Osteoblast (primary cell): ENCODE measurements around the gene ABCG2. TPM values are rescaled to one million over a fixed set of nuclear protein-coding genes. Genes with fewer than 3 reads are reported as not detected.
"Not testable (repeated sequence)": the region's sequence is repeated elsewhere in the genome, so short reads cannot be mapped to it uniquely, and the experiment has no call there.

Source experiments
- DNase-seq: peaks from one replicate; pipeline ENCODE4 v3.0.0; 2011; ENCODE audit warnings: low spot score, mixed read lengths; ENCODE audit not compliant: insufficient read length; ENCODE audit errors: missing footprints
- H2AFZ ChIP-seq: 2 replicates; pipeline ENCODE4 v1.6.0; 2011; ENCODE audit warnings: mild to moderate bottlenecking, low read length
- H3K27ac ChIP-seq: 2 replicates; pipeline ENCODE4 v1.5.1; 2011; ENCODE audit warnings: mild to moderate bottlenecking, low read depth, low read length, moderate library complexity
- H3K27me3 ChIP-seq: 2 replicates; pipeline ENCODE4 v1.6.0; 2012; ENCODE audit warnings: mild to moderate bottlenecking, control low read depth, inconsistent platforms, low read length, moderate library complexity; ENCODE audit not compliant: insufficient read depth
- H3K36me3 ChIP-seq: 2 replicates; pipeline ENCODE4 v1.5.1; 2011; ENCODE audit warnings: mild to moderate bottlenecking, low read length, control low read depth, moderate library complexity; ENCODE audit not compliant: insufficient read depth
- H3K4me1 ChIP-seq: 2 replicates; pipeline ENCODE4 v1.5.1; 2011; ENCODE audit warnings: mild to moderate bottlenecking, low read length, control low read depth, moderate library complexity; ENCODE audit not compliant: insufficient read depth
- H3K4me2 ChIP-seq: 2 replicates; pipeline ENCODE4 v1.6.0; 2011; ENCODE audit warnings: mild to moderate bottlenecking, low read length; ENCODE audit not compliant: insufficient read depth
- H3K4me3 ChIP-seq: fragments of 200-600 bp; sonication (generic); 3 replicates; pipeline ENCODE4 v1.5.1; 2012; ENCODE audit warnings: mild to moderate bottlenecking, low read length, inconsistent platforms; ENCODE audit not compliant: insufficient read depth
- H3K79me2 ChIP-seq: 2 replicates; pipeline ENCODE4 v1.6.0; 2012; ENCODE audit warnings: mild to moderate bottlenecking, low read length, control low read depth, inconsistent platforms; ENCODE audit not compliant: insufficient read depth
- H3K9me3 ChIP-seq: 2 replicates; pipeline ENCODE4 v1.5.1; 2011; ENCODE audit warnings: low read depth, low read length, control low read depth
- H4K20me1 ChIP-seq: 2 replicates; pipeline ENCODE4 v1.6.0; 2012; ENCODE audit warnings: mild to moderate bottlenecking, low read length, control low read depth; ENCODE audit not compliant: insufficient read depth
- CTCF ChIP-seq: IDR thresholded peaks from 2 replicates; pipeline ENCODE4 v1.5.1; 2011; ENCODE audit warnings: mild to moderate bottlenecking, low read depth, low read length, moderate library complexity; ENCODE audit errors: extremely low read depth
- total RNA-seq: library from RNA; depleted of rRNA; stranded (reverse); fragments of >200 nt; gene quantifications from 2 replicates; pipeline ENCODE4 v1.2.3, GENCODE V29; 2012

Gene ABCG2
- total RNA-seq, 1 donor, result 0.36 TPM

DNA sequence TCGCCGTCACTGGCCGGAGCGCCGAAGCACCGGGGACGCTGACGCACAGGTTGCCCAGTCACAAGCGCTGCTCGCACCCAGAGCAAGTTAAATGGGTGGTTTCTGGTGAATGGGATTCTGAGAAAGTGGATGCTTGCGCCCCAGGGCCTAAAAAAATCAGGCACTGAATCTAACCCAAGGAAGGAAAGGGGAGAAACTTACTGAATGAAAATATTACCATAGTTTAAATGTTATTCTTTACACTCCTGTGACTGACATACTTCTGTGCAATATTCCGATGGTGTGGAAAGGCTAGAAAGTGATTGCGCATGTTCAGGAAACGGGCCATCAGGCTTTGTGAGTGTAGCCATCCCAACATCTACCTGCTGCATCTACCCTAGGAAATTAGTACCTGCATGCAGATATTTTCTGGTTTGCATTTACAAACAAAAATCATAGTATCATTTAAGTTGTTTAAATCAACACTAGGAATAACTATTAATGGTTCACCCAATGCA is 838 bp upstream of the ABCG2 start:
- peak overlapping the region; percentile 82 for H3K4me3 ChIP-seq
- H3K27me3 ChIP-seq, result peaks cover 2% of the 10 kb centered on the region
- no peaks in the 10 kb centered on the region for H3K36me3 ChIP-seq
- no peak overlapping the region for H3K27ac ChIP-seq
- H3K4me1 ChIP-seq, result no peaks in the 10 kb centered on the region
- TF ChIP-seq CTCF, result no peak
- peak overlapping the region; percentile 96 for H3K4me2 ChIP-seq
- H3K9me3 ChIP-seq, result no peaks in the 10 kb centered on the region
- no peaks in the 10 kb centered on the region for H3K79me2 ChIP-seq
- H4K20me1 ChIP-seq, result no peaks in the 10 kb centered on the region
- H2AFZ ChIP-seq, result peak overlapping the region; percentile 96
- DNase-seq, result peak; percentile 61

GRCh38 chr4:88158038-88158488 is 376 bp downstream of the ABCG2 start:
- no peaks in the 10 kb centered on the region for H3K79me2 ChIP-seq
- no peak for TF ChIP-seq CTCF
- peak; percentile 50 for DNase-seq
- no peaks in the 10 kb centered on the region for H3K4me1 ChIP-seq
- no peaks in the 10 kb centered on the region for H4K20me1 ChIP-seq
- H3K27me3 ChIP-seq, result peaks cover 2% of the 10 kb centered on the region
- H3K36me3 ChIP-seq, result no peaks in the 10 kb centered on the region
- peak overlapping the region; percentile 82 for H3K4me3 ChIP-seq
- H2AFZ ChIP-seq, result peak overlapping the region; percentile 96
- no peaks in the 10 kb centered on the region for H3K9me3 ChIP-seq
- peak overlapping the region; percentile 96 for H3K4me2 ChIP-seq
- H3K27ac ChIP-seq, result no peak overlapping the region

DNA sequence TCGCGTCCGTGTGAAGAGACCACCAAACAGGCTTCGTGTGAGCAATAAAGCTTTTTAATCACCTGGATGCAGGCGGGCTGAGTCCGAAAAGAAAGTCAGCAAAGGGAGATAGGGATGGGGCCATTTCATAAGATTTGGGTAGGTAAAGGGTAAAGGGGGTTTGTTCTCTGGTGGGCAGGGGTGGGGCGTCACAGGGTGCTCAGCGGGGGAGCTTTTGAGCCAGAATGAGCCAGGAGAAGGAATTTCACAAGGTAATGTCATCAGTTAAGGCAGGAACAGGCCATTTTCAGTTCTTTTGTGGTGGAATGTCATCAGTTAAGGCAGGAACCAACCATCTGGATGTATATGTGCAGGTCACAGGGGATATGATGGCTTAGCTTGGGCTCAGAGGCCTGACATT is 6.1 kb downstream of the ABCG2 start:
- not testable (repeated sequence) for DNase-seq, H3K27ac ChIP-seq, H3K27me3 ChIP-seq, H3K4me1 ChIP-seq, H3K9me3 ChIP-seq, H3K4me2 ChIP-seq, H3K36me3 ChIP-seq, H4K20me1 ChIP-seq, H2AFZ ChIP-seq, H3K4me3 ChIP-seq, H3K79me2 ChIP-seq

GRCh38 chr4:88148560-88148959 is 9.9 kb downstream of the ABCG2 start:
- Histone ChIP-seq H3K27ac (no peak overlapping the region), H3K4me2 (no peak overlapping the region), H3K79me2 (no peaks in the 10 kb centered on the region), H3K27me3 (no peaks in the 10 kb centered on the region), H2AFZ (no peak overlapping the region), H4K20me1 (no peaks in the 10 kb centered on the region), H3K36me3 (no peaks in the 10 kb centered on the region), H3K4me1 (no peaks in the 10 kb centered on the region), H3K4me3 (no peak overlapping the region), H3K9me3 (no peaks in the 10 kb centered on the region)
- no peak for DNase-seq
- no peak for TF ChIP-seq CTCF
